HG03108 (cell line): Measurements from ENCODE around the gene PRRG4.
"Not testable (repeated sequence)": the region's sequence is repeated elsewhere in the genome, so short reads cannot be mapped to it uniquely, and the experiment has no call there.

ENCODE experiments used
- ATAC-seq: cut with Tn5 transposase; IDR thresholded peaks from one replicate; pipeline ENCODE4 v1.9.1; 2021; ENCODE audit warnings: moderate library complexity; ENCODE audit not compliant: unreplicated experiment

Gene PRRG4

GRCh38 chr11:32884770-32885384, 55.1 kb downstream of the PRRG4 start:
- ATAC-seq: no peak

GRCh38 chr11:32885556-32885955, 55.8 kb downstream of the PRRG4 start:
- ATAC-seq: no peak

GRCh38 chr11:32886180-32886579, 56.5 kb downstream of the PRRG4 start:
- ATAC-seq: no peak

- ATAC-seq: not testable (repeated sequence)
Observed at GRCh38 chr11:32887707-32888383, 58.1 kb downstream of the PRRG4 start.

- ATAC-seq: not testable (repeated sequence)
Observed at GRCh38 chr11:32888384-32888710, 58.6 kb downstream of the PRRG4 start.

GRCh38 chr11:32888805-32889204, 59.1 kb downstream of the PRRG4 start:
- no peak for ATAC-seq

GRCh38 chr11:32890843-32891656, 61.3 kb downstream of the PRRG4 start:
- no peak for ATAC-seq

GRCh38 chr11:32891657-32892354, 62.1 kb downstream of the PRRG4 start:
- no peak for ATAC-seq

GRCh38 chr11:32892355-32893092, 62.8 kb downstream of the PRRG4 start, which contains the start of gene QSER1:
Gene QSER1, plus strand, starts transcription at chr11:32892811. Its CDS starts 315 bp downstream, at chr11:32893126.
- peak; percentile 61 for ATAC-seq

- no peak for ATAC-seq
Observed at GRCh38 chr11:32893093-32893342, 63.3 kb downstream of the PRRG4 start.

GRCh38 chr11:32893343-32894148, 63.8 kb downstream of the PRRG4 start:
- ATAC-seq: peak; percentile 26

GRCh38 chr11:32894149-32894827, 64.6 kb downstream of the PRRG4 start:
- no peak for ATAC-seq

GRCh38 chr11:32894921-32895320, 65.2 kb downstream of the PRRG4 start:
- ATAC-seq: no peak

GRCh38 chr11:32895471-32895870, 65.7 kb downstream of the PRRG4 start:
- no peak for ATAC-seq

- ATAC-seq: no peak
Observed at GRCh38 chr11:32897103-32897502, 67.4 kb downstream of the PRRG4 start.

- peak; percentile 82 for ATAC-seq
Observed at GRCh38 chr11:32899438-32899837, 69.7 kb downstream of the PRRG4 start.

GRCh38 chr11:32902089-32902665, 72.5 kb downstream of the PRRG4 start:
- no peak for ATAC-seq

GRCh38 chr11:32905028-32905667, 75.4 kb downstream of the PRRG4 start:
- ATAC-seq: no peak
